Fibroblast of pulmonary artery (primary cell): ENCODE data around the gene PTGR3.

ENCODE experiments used
- DNase-seq: peaks from one replicate; pipeline ENCODE4 v3.0.0-alpha.2; 2010; ENCODE audit warnings: low read depth
- H3K4me3 ChIP-seq: replicated peaks from 2 replicates; pipeline ENCODE4 v1.5.1; 2011; ENCODE audit warnings: low read depth, mild to moderate bottlenecking, control low read depth, low read length, moderate library complexity
- TF ChIP-seq, protein P1 (sequence below): IDR thresholded peaks from 2 replicates; pipeline ENCODE4 v1.5.1; 2011; ENCODE audit warnings: mild to moderate bottlenecking, control low read depth, low read length, inconsistent platforms; ENCODE audit errors: missing control alignments

The PTGR3 gene

DNA sequence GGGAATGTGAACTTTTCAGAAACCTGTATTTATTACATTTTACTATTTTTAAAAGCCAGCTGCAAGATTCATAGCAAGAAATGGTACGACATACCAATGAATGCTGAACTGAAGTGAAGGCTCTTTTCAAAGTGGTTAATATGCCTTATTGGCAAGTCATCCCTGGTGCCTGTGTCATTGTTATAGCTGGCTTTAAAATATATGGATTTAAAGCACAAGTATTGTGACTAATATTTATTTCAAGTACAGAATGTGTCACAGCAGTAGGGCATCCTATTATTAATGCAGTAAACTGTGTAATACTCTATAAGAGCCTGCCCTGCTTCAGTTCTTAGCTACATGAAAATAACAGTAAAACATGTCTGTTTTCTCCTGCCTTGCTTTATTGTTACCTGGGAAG lies 12.5 kb upstream of the PTGR3 start:
- H3K4me3 ChIP-seq: no peak overlapping the region
- no peak for DNase-seq
- TF ChIP-seq, protein P1, sequence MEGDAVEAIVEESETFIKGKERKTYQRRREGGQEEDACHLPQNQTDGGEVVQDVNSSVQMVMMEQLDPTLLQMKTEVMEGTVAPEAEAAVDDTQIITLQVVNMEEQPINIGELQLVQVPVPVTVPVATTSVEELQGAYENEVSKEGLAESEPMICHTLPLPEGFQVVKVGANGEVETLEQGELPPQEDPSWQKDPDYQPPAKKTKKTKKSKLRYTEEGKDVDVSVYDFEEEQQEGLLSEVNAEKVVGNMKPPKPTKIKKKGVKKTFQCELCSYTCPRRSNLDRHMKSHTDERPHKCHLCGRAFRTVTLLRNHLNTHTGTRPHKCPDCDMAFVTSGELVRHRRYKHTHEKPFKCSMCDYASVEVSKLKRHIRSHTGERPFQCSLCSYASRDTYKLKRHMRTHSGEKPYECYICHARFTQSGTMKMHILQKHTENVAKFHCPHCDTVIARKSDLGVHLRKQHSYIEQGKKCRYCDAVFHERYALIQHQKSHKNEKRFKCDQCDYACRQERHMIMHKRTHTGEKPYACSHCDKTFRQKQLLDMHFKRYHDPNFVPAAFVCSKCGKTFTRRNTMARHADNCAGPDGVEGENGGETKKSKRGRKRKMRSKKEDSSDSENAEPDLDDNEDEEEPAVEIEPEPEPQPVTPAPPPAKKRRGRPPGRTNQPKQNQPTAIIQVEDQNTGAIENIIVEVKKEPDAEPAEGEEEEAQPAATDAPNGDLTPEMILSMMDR: no peak

DNA sequence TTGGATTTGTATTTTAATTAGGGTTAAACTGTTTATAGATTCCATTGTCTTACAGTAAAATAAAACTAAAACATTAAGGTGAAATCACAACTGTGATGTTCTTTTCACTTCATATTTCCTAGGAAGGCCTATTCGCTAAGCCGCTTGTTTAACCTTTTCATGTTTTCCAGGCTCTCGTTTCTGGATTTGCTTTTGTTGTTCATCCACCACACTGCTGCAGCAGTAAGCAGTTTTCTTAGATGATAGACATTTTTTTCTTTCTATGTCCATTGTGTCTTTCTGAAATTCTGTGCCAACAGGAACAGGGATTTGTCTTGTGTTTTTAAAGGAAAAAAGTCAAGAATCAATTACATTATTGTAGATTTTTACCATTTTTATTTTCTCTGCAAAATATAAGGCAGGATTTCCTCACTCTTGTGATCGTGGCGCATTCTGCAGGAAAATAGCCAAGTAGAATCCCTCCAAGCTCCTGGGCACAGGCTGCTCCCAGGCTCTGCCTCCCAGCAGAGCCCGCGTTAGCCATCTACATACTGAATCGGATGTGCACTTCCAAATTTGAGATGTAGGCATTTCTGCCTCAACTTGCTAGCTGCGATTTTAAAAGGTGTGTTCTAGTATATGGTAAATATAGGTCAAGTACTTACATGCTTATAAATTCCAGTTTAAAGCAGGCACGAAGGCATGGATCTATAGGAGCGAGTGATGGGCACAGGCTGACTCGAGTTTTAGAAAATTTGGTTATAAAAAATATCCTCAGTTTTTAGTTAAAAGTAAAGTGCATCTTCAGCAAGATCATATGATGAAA lies 11.8 kb upstream of the PTGR3 start:
- no peak for DNase-seq
- TF ChIP-seq, protein P1: no peak
- H3K4me3 ChIP-seq: no peak overlapping the region

DNA sequence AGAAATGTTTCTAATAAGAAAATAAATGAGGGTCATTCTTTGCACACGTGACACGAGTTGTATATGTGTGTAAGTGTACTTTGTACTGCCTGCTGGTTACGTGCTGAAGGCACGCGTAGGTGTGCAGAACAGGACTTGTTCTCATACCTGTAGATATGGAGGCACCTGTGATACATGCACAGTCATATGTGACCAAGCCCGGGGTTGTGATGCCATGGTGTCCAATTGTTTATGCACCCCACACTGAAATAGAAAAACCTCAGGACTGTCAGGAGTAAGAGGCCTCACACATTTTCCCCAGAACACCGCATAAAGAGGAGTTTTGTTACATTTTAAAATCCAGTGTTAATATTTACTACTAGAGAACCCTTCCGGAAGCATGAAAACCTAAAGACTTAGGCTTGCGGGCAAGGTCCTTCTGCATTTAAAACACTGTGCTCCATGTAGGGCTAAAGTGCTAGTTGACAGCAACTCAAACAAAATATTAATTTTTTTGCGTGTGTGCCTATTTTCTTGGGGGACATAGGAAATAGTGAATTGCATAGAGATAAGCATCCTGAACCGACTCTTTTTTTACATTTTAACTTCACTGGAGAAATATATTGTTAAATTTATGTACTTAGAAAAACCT lies 10.9 kb upstream of the PTGR3 start:
- H3K4me3 ChIP-seq: no peak overlapping the region
- TF ChIP-seq, protein P1: no peak

DNA sequence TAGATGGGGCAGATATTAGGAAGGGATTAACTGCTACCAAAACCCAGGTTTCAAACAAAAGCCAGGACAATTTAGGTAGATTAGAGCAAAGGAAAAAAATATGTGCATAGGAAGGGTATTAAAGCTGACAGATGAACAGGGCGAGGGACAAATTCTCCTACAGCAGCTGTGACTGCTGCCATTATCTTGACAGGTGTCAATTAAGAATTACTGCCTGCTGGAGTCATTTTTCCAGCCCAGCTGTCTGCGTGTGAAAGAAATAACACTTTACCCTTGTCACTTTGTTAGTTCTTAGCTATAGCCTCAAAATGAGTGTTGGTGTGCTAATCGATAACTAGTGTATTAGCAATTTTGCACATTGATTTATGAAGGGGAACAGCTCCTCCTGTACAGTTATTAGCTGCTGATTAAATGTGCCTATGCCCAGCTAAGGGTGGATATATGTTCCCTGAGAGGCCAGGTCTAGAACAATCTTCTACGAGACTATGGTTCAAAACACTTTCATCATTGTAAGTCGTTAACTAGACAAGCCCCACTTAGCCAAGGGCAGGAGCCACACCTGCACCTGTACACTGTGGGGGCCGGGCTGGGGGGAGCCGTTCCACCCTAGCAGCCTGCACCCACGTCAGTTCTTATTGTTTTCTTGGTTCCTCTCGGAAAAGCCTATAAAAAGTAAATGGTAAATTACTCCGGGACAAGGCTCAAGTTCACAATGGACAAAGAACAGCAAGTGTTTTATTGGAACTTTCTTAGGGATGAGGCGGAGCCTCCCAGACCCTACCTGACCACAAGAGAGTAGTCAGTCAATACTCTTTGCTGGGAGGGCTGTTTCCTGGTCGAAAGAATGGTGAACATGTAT lies 9.4 kb upstream of the PTGR3 start:
- no peak for DNase-seq
- TF ChIP-seq, protein P1: no peak
- H3K4me3 ChIP-seq: no peak overlapping the region

More for the DNA sequence above, 10.9 kb upstream of the PTGR3 start:
- no peak for DNase-seq

DNA sequence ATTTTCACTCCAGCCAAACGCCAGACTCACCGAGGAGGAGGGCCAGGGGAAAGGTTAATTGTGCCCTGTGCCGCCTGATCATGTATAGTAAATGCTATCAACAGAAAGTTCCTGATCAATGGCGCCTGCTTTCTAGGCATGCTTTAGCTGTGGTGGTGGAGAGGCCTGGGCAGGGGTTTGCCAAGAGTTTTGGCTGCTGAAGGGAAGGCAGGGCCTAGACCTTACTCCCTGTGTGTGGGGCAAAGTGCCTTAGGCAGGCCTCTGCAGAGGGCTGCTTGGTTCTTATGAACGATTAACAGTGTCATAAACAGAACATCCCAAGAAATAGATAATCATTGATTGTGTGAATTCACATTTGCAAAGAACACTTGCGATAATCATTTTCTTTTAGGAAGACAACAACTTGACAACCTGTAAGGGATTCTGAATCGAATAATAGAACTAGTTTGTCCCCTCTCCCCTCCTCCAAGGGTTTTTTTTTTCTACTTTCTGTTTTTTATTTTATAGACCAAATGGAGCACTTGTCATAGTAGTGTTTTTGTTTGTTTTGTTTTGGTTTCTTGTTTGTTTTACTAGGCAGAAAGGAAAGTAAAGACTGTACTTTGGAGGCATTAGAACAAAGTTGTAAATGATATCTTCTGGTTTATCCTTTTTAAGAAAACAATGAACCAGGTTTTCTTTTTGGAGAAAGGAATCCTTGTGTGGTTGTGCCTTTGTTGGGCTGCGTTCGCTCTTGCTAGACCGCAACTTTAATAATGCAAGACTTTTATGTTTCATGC lies 8.2 kb upstream of the PTGR3 start:
- TF ChIP-seq, protein P1: no peak
- no peak for DNase-seq
- no peak overlapping the region for H3K4me3 ChIP-seq

DNA sequence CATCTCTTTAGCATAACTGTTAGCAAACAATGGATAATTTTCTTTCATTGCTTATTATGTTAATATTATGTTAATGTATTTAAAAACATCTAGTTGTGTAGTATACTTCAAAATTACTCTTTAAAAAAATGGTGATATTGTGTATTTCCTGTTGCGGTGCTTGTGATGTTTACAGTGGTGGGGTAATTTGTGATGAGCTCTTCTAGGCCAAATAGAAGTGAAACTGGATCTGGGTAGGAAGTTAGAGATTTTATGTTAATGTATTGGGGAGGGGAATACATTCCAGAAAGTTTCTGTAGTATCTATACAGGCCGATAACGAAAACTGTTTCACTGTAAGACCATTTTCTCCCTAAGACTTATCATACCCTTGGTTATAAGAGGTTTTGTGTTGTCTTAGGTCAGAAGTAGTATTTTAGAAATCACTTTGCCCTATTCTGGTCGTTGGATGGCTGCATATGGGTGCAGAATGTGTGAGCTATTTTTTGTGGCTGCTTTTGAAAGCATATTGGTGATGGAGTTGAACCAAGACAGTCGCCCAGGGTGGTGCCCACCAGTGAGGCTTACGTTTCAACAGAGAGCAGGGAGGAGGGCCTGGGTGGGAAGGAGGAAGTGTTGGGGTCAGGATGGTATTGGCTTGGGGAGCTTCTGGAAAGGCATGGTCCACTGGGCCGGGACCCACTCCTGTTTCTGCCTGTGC lies 7.4 kb upstream of the PTGR3 start:
- DNase-seq: no peak
- no peak overlapping the region for H3K4me3 ChIP-seq

More for the DNA sequence above, 7.4 kb upstream of the PTGR3 start:
- TF ChIP-seq, protein P1: no peak
